Calu3 (cell line): Measurements from ENCODE around the gene HNRNPAB. TPM values are rescaled to one million over a fixed set of nuclear protein-coding genes. Genes with fewer than 3 reads are reported as not detected.

ENCODE experiments used
- BruUV-seq: library from RNA; stranded (reverse); fragments of 400-500 nt; replicated peaks from 2 replicates; lab custom pipeline; 2021; lab: Mats Ljungman, UMichigan
- CTCF ChIA-PET: fragments of 300-600 bp; sonication (Branson Sonifier 250); formaldehyde crosslinking; loops from one replicate; lab custom pipeline; 2022; ENCODE audit warnings: antibody characterized with exemption; lab: Charles Lee
- DNase-seq: peaks from one replicate; pipeline ENCODE4 v3.0.0; 2022
- H3K27ac Mint-ChIP-seq: one replicate; pipeline ENCODE4 v1.8.0; 2022; ENCODE audit warnings: mixed read lengths; ENCODE audit not compliant: unreplicated experiment
- H3K27me3 Mint-ChIP-seq: one replicate; pipeline ENCODE4 v1.8.0; 2022; ENCODE audit warnings: mixed read lengths; ENCODE audit not compliant: unreplicated experiment
- H3K36me3 Mint-ChIP-seq: one replicate; pipeline ENCODE4 v1.8.0; 2022; ENCODE audit warnings: mild to moderate bottlenecking, moderate library complexity, mixed read lengths; ENCODE audit not compliant: insufficient read depth, unreplicated experiment
- H3K4me1 Mint-ChIP-seq: one replicate; pipeline ENCODE4 v1.8.0; 2022; ENCODE audit warnings: mild to moderate bottlenecking, low read depth, mixed read lengths; ENCODE audit not compliant: unreplicated experiment
- H3K4me3 Mint-ChIP-seq: one replicate; pipeline ENCODE4 v1.8.0; 2022; ENCODE audit warnings: mild to moderate bottlenecking, low read depth, moderate library complexity, mixed read lengths; ENCODE audit not compliant: unreplicated experiment
- H3K9me3 Mint-ChIP-seq: one replicate; pipeline ENCODE4 v1.8.0; 2022; ENCODE audit warnings: low read depth, mixed read lengths; ENCODE audit not compliant: unreplicated experiment
- CTCF ChIP-seq: fragments of 200-600 bp; IDR thresholded peaks from one replicate; pipeline ENCODE4 v1.8.0; 2022; ENCODE audit warnings: antibody characterized with exemption; ENCODE audit not compliant: unreplicated experiment
- intact Hi-C: fragments of 100-400 bp; cut with micrococcal nuclease; formaldehyde crosslinking; loops from one replicate; pipeline ENCODE4 v1.10.0; 2022; ENCODE audit not compliant: unreplicated experiment
- total RNA-seq: library from RNA; stranded (reverse); gene quantifications from 2 replicates; pipeline ENCODE4 v1.2.3, GENCODE V29; 2022

The HNRNPAB gene
- total RNA-seq, 1 experiment from 2014 or later: 314 TPM

DNA sequence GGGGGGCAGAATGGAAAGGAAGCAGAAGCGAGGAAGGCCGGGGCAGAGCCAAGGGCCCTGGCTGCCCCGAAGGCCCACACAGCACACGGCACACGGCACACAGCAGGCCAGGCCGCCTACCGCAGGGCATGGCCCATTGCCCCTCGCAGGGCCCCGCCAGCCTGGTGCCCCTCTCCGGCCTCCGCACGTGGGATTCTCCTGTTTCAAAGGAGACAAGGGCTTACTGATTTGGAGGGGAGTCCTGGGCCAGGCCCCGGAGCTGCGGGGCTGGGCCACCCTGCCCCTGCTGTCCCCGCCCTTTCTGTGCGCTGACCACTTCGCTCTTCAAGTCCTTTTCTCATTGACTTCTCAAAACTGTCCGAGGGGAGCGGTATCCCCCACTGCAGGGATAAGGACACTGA is 36.0 kb downstream of the HNRNPAB start:
- no peak overlapping the region for H3K27ac Mint-ChIP-seq
- no peaks in the 10 kb centered on the region for H3K9me3 Mint-ChIP-seq
- CTCF ChIA-PET: no interaction called here
- intact Hi-C loops: no loop called here
- H3K27me3 Mint-ChIP-seq: peaks cover 12% of the 10 kb centered on the region
- no peak for TF ChIP-seq CTCF
- H3K4me1 Mint-ChIP-seq: peaks cover under 1% of the 10 kb centered on the region
- no TSS peak for BruUV-seq
- H3K36me3 Mint-ChIP-seq: no peaks in the 10 kb centered on the region
- no peak overlapping the region for H3K4me3 Mint-ChIP-seq
- no peak for DNase-seq

DNA sequence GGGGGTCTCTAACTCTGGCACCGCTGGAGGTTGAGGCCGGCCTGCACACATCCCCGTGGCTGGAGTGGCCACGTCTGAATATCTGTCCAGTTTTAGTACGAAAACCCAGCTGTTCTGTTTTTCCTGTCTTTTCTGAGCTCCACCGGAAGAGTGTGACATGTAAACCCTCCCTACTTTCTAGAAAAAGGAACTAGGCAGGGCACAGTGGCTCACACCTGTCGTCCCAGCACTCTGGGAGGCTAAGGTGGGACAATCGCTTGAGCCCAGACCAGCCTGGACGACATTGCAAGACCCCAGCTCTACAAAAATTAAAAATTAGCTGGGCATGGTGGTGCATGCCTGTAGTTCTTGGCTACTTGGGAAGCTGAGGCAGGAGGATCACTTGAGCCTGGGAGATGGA is 36.4 kb downstream of the HNRNPAB start:
- TF ChIP-seq CTCF: no peak
- no peaks in the 10 kb centered on the region for H3K36me3 Mint-ChIP-seq
- no peaks in the 10 kb centered on the region for H3K4me1 Mint-ChIP-seq
- H3K4me3 Mint-ChIP-seq: no peak overlapping the region
- DNase-seq: no peak
- no TSS peak for BruUV-seq
- CTCF ChIA-PET: no interaction called here
- H3K27me3 Mint-ChIP-seq: peaks cover 12% of the 10 kb centered on the region
- intact Hi-C loops: no loop called here
- H3K27ac Mint-ChIP-seq: no peak overlapping the region
- no peaks in the 10 kb centered on the region for H3K9me3 Mint-ChIP-seq

DNA sequence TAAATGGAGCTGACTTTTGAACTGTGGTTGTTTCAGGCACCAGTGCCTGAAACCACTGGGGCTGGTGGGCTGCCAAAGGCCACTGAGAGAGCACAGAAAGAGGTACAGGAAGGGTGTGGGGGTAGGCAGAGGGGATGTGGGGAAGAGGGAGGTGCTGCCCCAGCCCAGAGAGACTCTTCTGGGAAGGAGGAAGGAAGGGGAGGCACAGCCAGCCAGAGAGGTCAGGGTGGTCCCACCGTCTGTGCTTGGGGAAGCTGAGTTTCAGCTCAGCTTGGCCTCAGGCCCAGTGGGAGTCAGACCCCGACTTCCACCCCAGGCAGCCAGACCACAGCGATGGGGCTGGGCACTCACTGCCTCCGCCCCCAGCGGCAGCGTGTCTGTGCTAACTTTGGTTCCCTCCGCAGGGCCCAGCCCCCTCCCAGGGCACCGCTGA is 36.9 kb downstream of the HNRNPAB start:
- CTCF ChIA-PET: no interaction called here
- no peaks in the 10 kb centered on the region for H3K4me1 Mint-ChIP-seq
- DNase-seq: no peak
- H3K9me3 Mint-ChIP-seq: no peaks in the 10 kb centered on the region
- no peak overlapping the region for H3K27ac Mint-ChIP-seq
- intact Hi-C loops: no loop called here
- no TSS peak for BruUV-seq
- H3K36me3 Mint-ChIP-seq: no peaks in the 10 kb centered on the region
- H3K27me3 Mint-ChIP-seq: peaks cover 12% of the 10 kb centered on the region
- no peak overlapping the region for H3K4me3 Mint-ChIP-seq
- no peak for TF ChIP-seq CTCF

DNA sequence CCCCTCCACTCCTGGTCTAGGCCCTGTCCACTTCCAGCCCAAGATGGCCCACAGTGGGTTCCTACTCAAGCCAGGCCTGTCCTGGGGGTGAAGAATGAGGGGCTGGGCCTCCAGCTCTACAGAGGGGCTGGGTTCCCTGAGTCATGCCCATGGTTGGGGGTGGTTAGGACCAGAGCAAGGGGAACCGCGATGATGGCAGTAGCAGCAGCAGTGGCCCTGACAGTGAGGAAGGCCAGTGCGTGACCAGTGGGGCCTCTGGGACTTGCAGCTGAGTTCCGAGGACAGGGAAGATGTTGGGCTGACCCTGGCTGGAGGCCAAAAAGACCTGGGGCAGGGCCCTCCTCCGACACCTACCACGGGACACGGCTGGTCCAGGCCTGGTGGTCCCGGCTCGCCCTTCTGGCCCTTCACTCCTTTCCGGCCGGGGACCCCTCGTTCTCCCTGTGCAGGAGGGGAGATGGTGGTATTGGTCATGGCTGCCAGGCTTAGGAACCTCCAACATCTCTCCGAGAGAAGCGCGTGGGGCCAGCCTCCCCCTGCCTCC is 37.4 kb downstream of the HNRNPAB start:
- no peak for TF ChIP-seq CTCF
- H3K27me3 Mint-ChIP-seq: peaks cover 12% of the 10 kb centered on the region
- no peak for DNase-seq
- no peak overlapping the region for H3K4me3 Mint-ChIP-seq
- CTCF ChIA-PET: no interaction called here
- H3K9me3 Mint-ChIP-seq: no peaks in the 10 kb centered on the region
- H3K27ac Mint-ChIP-seq: no peak overlapping the region
- no peaks in the 10 kb centered on the region for H3K4me1 Mint-ChIP-seq
- intact Hi-C loops: no loop called here
- BruUV-seq: no TSS peak
- no peaks in the 10 kb centered on the region for H3K36me3 Mint-ChIP-seq
